C4-2B (cell line): ENCODE data around the gene CAB39.

Source experiments
- CTCF ChIP-seq: fragments of 450-650 bp; conservative IDR thresholded peaks from 2 replicates; pipeline ENCODE4 v1.5.1; 2017; ENCODE audit warnings: mild to moderate bottlenecking
- ZFX ChIP-seq: fragments of 450-650 bp; IDR thresholded peaks from 2 replicates; pipeline ENCODE4 v1.6.1; 2017

- TF ChIP-seq CTCF (no peak), ZFX (no peak)
These were observed 63.1 kb downstream of the CAB39 start for GRCh38 chr2:230775737-230776136.
